Activated T-helper 2 cell treated with anti-CD3 and anti-CD28 coated beads, Interferon-gamma antibody, Interleukin-2, Interleukin-4, amounts not matched to agents 10 μg/mL and 5 μg/mL and 100 μg/mL, durations not matched to agents 14 hours and 24 hours and 36 hours (primary cell): ENCODE results near the gene ZNF578. TPM values are rescaled to one million over a fixed set of nuclear protein-coding genes. Genes with fewer than 3 reads are reported as not detected.
"Not testable (repeated sequence)": the region's sequence is repeated elsewhere in the genome, so short reads cannot be mapped to it uniquely, and the experiment has no call there.

ENCODE experiments used
- DNase-seq: peaks from one replicate; pipeline ENCODE4 v3.0.0; 2021; ENCODE audit warnings: low spot score
- H3K27ac Mint-ChIP-seq: one replicate; pipeline ENCODE4 v1.8.0; 2021; ENCODE audit warnings: mixed read lengths
- H3K27me3 Mint-ChIP-seq: one replicate; pipeline ENCODE4 v1.8.0; 2021; ENCODE audit warnings: low read depth, mixed read lengths
- H3K36me3 Mint-ChIP-seq: one replicate; pipeline ENCODE4 v1.8.0; 2021; ENCODE audit warnings: low read depth, mixed read lengths
- H3K4me1 Mint-ChIP-seq: one replicate; pipeline ENCODE4 v1.8.0; 2021; ENCODE audit warnings: low read depth, mixed read lengths
- H3K4me3 Mint-ChIP-seq: one replicate; pipeline ENCODE4 v1.8.0; 2021; ENCODE audit warnings: low read depth, mild to moderate bottlenecking, moderate library complexity, mixed read lengths
- H3K9me3 Mint-ChIP-seq: one replicate; pipeline ENCODE4 v1.8.0; 2021; ENCODE audit warnings: mixed read lengths
- intact Hi-C: fragments of 100-400 bp; cut with micrococcal nuclease; formaldehyde crosslinking; loops from one replicate; pipeline ENCODE4 v1.15.1; 2023
- total RNA-seq: library from RNA; stranded (reverse); gene quantifications from 2 replicates; pipeline ENCODE4 v1.2.3, GENCODE V29; 2022

ZNF578 gene
- total RNA-seq: 0.21 and 0.30 TPM in 2 replicates

DNA sequence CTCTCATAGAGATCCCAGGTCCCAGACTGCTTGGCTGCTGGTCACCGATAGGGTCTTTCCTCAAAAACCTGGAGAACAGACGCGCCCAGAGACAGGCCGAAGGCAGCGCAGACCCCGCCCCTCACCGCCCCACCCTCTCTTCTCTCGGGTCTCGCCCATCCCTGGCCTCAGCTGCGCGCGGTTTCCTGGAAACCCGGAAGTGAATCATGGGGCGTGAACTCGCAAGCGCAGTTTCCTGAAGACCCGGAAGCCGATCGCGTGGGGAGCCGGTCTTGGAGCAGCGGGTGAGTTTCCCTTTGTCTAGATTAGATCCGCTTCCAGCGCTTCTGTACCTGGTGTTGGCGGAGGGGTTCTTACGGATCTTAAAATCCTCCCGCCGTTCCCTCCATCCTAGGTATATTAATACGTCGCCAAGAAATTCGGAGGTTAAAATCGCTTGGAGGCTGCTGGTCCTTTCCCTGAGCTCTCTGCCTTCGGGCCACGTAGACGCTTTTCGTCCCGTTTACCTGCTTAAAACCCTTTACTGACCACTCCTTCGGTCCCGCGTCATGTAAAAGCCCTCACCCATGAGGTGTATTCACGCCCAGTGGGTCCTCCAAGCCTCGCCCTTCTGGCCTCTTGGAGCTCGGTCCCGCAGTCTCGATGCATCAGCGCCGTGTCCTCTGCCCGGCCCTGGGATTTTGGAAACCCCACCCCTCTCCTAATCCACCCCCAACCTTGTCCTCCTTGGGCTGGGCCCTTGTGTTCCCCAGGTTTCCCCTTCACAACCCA lies at the start of gene ZNF578:
ZNF578 (plus strand) TSS at position 230 of the 771 bp plus-strand sequence. CDS start 48,293 bp downstream, outside the sequence.
- peaks cover 75% of the 10 kb centered on the region for H3K9me3 Mint-ChIP-seq
- H3K36me3 Mint-ChIP-seq: peaks cover 14% of the 10 kb centered on the region
- peak; percentile 32 for DNase-seq
- H3K4me3 Mint-ChIP-seq: peak within 1 kb of the TSS; percentile 52
- H3K27me3 Mint-ChIP-seq: no peaks in the 10 kb centered on the region
- no peak within 1 kb of the TSS for H3K27ac Mint-ChIP-seq
- peaks cover 5% of the 10 kb centered on the region for H3K4me1 Mint-ChIP-seq
- intact Hi-C loops: no loop called here

- Mint-ChIP-seq H3K9me3 (peaks cover 76% of the 10 kb centered on the region), H3K27me3 (no peaks in the 10 kb centered on the region), H3K27ac (no peak overlapping the region)
Observed at GRCh38 chr19:52410276-52410675, 43.1 kb upstream of the ZNF578 start.

DNA sequence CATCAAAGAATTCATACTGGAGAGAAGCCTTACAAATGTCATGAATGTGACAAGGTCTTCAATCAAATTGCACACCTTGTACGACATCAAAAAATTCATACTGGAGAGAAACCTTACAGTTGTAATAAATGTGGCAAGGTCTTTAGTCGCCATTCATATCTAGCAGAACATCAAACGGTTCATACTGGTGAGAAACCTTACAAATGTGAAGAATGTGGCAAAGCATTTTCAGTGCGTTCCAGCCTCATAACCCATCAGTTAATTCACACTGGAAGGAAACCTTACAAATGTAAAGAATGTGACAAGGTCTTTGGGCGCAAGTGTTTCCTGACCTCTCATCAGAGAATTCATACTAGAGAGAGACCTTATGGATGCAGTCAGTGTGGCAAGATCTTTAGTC lies 37.6 kb upstream of the ZNF578 start:
- Mint-ChIP-seq H3K27ac (no peak overlapping the region), H3K36me3 (peaks cover 12% of the 10 kb centered on the region), H3K4me3 (no peak overlapping the region), H3K4me1 (no peaks in the 10 kb centered on the region), H3K27me3 (no peaks in the 10 kb centered on the region), H3K9me3 (peaks cover 81% of the 10 kb centered on the region)
- intact Hi-C loops: no loop called here
- DNase-seq: no peak

More at GRCh38 chr19:52410276-52410675, 43.1 kb upstream of the ZNF578 start:
- no peak for DNase-seq
- H3K4me3 Mint-ChIP-seq: no peak overlapping the region
- intact Hi-C loops: no loop called here
- no peaks in the 10 kb centered on the region for H3K4me1 Mint-ChIP-seq
- H3K36me3 Mint-ChIP-seq: peaks cover 48% of the 10 kb centered on the region

GRCh38 chr19:52428937-52429336 lies 24.4 kb upstream of the ZNF578 start, which contains the start of gene ZNF534:
Gene ZNF534 (plus strand): TSS chr19:52429148. CDS start chr19:52431475, 2,327 bp downstream.
- peaks cover 64% of the 10 kb centered on the region for H3K9me3 Mint-ChIP-seq
- DNase-seq: no peak
- no peaks in the 10 kb centered on the region for H3K36me3 Mint-ChIP-seq

GRCh38 chr19:52442179-52442578 lies 11.2 kb upstream of the ZNF578 start:
- peaks cover 73% of the 10 kb centered on the region for H3K9me3 Mint-ChIP-seq
- intact Hi-C loops: no loop called here

More at GRCh38 chr19:52428937-52429336, 24.4 kb upstream of the ZNF578 start, which contains the start of gene ZNF534:
- intact Hi-C loops: no loop called here
- Mint-ChIP-seq H3K4me1 (no peaks in the 10 kb centered on the region), H3K4me3 (no peak within 1 kb of the TSS), H3K27ac (no peak within 1 kb of the TSS), H3K27me3 (no peaks in the 10 kb centered on the region)

GRCh38 chr19:52444506-52444905 lies 8.8 kb upstream of the ZNF578 start:
- Mint-ChIP-seq H3K27me3 (no peaks in the 10 kb centered on the region), H3K9me3 (peaks cover 77% of the 10 kb centered on the region), H3K36me3 (no peaks in the 10 kb centered on the region), H3K4me1 (no peaks in the 10 kb centered on the region), H3K4me3 (no peak overlapping the region), H3K27ac (no peak overlapping the region)
- intact Hi-C loops: no loop called here
- DNase-seq: no peak

More at GRCh38 chr19:52442179-52442578, 11.2 kb upstream of the ZNF578 start:
- H3K27ac Mint-ChIP-seq: no peak overlapping the region
- H3K4me1 Mint-ChIP-seq: no peaks in the 10 kb centered on the region
- no peak overlapping the region for H3K4me3 Mint-ChIP-seq
- H3K36me3 Mint-ChIP-seq: no peaks in the 10 kb centered on the region
- H3K27me3 Mint-ChIP-seq: no peaks in the 10 kb centered on the region
- DNase-seq: no peak

DNA sequence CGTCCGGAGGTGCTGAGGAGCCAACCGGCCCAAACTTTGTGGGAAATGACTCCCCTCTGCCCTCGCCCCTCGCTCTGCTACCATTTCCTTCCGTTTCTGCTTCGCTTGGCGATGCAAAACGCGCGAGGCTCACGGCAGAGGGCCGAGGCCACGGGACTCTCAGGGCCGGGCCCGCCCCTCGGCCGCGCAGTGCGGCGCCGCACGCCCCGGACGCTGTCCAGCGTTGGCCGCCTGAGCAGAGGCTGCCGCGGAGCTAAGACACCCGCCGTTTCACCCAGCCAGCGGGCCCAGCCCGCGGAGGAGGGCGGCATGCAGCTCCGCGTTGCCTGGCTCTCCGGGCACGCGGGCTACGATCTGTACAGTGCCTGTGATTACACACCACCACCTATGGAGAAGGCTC lies 2.1 kb upstream of the ZNF578 start:
- Mint-ChIP-seq H3K9me3 (peaks cover 79% of the 10 kb centered on the region), H3K4me3 (no peak overlapping the region), H3K36me3 (peaks cover 14% of the 10 kb centered on the region), H3K27ac (no peak overlapping the region), H3K4me1 (peaks cover 5% of the 10 kb centered on the region), H3K27me3 (no peaks in the 10 kb centered on the region)
- DNase-seq: no peak
- intact Hi-C loops: no loop called here

DNA sequence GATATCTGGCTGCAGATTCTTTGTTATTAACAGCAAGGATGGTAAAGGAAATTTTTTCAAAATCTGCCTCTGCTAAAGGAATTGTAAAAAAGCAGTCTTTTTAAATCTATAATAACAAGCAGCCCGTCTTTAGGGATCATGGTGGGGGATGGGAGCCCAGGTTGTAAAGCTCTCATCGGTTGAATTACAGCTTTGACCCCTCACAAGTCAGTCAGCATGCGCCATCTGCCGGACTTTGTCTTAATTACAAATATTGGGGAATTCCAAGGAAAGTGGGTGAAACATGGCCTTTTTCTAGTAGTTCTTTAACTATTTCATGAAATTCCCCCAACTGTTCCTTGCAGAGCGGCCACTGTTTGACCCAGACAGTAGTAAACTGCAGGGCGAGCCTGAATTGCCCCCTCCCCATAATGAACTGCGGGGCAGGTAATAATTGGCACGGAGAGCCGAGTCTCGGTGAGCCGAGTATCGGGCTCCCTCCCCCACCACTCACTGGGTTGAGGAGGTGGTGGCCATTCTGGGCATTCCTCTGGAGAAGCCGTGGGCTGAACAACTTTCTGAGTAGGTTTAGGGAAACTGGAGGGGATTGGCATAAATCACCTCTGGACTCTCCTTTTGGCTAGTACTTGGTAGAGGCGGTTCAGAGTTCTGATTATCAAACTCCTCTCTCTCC lies 11.6 kb downstream of the ZNF578 start:
- no peaks in the 10 kb centered on the region for H3K27me3 Mint-ChIP-seq

DNA sequence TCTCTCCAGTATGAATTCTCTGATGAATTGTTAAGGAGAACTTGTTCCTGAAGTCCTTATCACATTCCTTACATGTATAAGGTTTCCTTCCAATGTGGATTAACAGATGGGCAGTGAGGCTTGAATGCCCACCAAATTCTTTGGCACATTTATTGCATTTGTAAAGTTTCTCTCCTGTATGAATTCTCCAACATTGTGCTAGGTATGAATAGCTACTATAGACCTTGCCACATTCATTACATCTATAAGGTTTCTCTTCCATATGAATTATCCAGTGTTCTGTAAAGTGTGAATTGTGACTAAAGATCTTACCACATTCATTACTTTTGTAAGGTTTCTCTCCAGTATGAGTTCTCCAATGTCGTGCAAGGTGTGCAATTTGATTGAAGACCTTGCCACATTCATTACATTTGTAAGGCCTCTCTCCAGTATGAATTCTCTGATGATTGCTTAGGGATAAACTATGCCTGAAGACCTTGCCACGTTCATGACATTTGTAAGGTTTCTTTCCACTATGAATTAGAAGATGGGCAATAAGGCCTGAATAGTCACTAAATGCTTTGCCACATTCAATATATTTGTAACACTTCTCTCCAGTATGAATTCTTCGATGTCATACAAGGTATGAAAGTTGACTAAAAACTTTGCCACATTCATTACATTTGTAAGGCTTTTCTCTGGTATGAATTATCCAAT lies 20.4 kb downstream of the ZNF578 start:
- Mint-ChIP-seq H3K27ac (no peak overlapping the region), H3K36me3 (peaks cover 16% of the 10 kb centered on the region), H3K4me1 (no peaks in the 10 kb centered on the region), H3K9me3 (peaks cover 91% of the 10 kb centered on the region), H3K27me3 (no peaks in the 10 kb centered on the region), H3K4me3 (no peak overlapping the region)
- DNase-seq: no peak
- intact Hi-C loops: no loop called here

More for the DNA sequence above, 11.6 kb downstream of the ZNF578 start:
- H3K36me3 Mint-ChIP-seq: no peaks in the 10 kb centered on the region
- H3K4me1 Mint-ChIP-seq: no peaks in the 10 kb centered on the region
- H3K27ac Mint-ChIP-seq: no peak overlapping the region
- H3K9me3 Mint-ChIP-seq: peaks cover 72% of the 10 kb centered on the region
- intact Hi-C loops: no loop called here
- no peak for DNase-seq
- H3K4me3 Mint-ChIP-seq: no peak overlapping the region

GRCh38 chr19:52474351-52475127 lies 21.2 kb downstream of the ZNF578 start:
- intact Hi-C loops: no loop called here
- Mint-ChIP-seq H3K27me3 (no peaks in the 10 kb centered on the region), H3K4me3 (no peak overlapping the region), H3K9me3 (peaks cover 86% of the 10 kb centered on the region), H3K36me3 (peaks cover 16% of the 10 kb centered on the region), H3K27ac (no peak overlapping the region), H3K4me1 (no peaks in the 10 kb centered on the region)
- DNase-seq: no peak

GRCh38 chr19:52484111-52484743 lies 30.9 kb downstream of the ZNF578 start:
- DNase-seq, intact Hi-C loops, H3K4me1 Mint-ChIP-seq, H3K4me3 Mint-ChIP-seq, H3K27ac Mint-ChIP-seq, H3K36me3 Mint-ChIP-seq, H3K27me3 Mint-ChIP-seq: not testable (repeated sequence)
- peaks cover 47% of the 10 kb centered on the region for H3K9me3 Mint-ChIP-seq

DNA sequence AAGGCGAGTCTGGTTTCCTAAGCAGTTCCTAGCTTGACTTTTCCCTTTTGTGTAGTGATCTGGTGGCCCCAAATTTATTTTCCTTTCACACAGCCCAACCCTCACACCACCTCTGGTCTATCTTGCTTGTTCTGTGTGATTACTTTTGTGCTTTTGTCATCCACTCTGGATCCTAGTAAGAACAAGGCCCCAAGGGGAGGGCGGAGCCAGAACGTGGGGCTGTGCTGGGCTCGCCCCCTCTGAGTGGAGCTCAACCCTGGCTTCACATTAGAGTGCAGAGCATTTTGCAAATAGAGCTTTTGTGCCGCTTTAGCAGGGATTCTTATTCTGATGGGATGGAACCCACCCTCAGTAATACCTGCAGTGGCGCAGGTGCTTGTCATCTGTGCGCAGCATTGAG lies 31.7 kb downstream of the ZNF578 start:
- DNase-seq, H3K4me3 Mint-ChIP-seq, H3K4me1 Mint-ChIP-seq, H3K36me3 Mint-ChIP-seq, intact Hi-C loops, H3K27me3 Mint-ChIP-seq, H3K27ac Mint-ChIP-seq: not testable (repeated sequence)
- H3K9me3 Mint-ChIP-seq: peaks cover 51% of the 10 kb centered on the region
